Measurements from ENCODE around the gene VPS45. TPM values are rescaled to one million over a fixed set of nuclear protein-coding genes. Genes with fewer than 3 reads are reported as not detected.

Gene VPS45
- total RNA-seq, 2 experiments from 2014 or later = 26.5 to 28.3 TPM

Other genes with a start within 250 kb of the VPS45 start
- gene BOLA1, start 168.2 kb upstream of the VPS45 start, total RNA-seq = 10 to 100 TPM; 27.9 to 29.6 TPM
- gene SV2A, start 149.9 kb upstream of the VPS45 start, total RNA-seq = 1 to 10 TPM; 9.6 to 9.8 TPM
- 10 to 100 TPM; 72.7 to 75.7 TPM for gene SF3B4, start 140.0 kb upstream of the VPS45 start, total RNA-seq
- gene MTMR11, start 130.9 kb upstream of the VPS45 start, total RNA-seq = 1 to 10 TPM; 1.7 to 2.2 TPM
- gene OTUD7B, start 57.0 kb upstream of the VPS45 start, total RNA-seq = 10 to 100 TPM; 23.8 to 24.7 TPM
- 10 to 100 TPM; 28.7 to 31.8 TPM for gene PLEKHO1, start 82.1 kb downstream of the VPS45 start, total RNA-seq
- gene ANP32E, start 168.3 kb downstream of the VPS45 start, total RNA-seq = 100 to 1,000 TPM; 224 to 228 TPM
- not detected for gene CA14, start 190.0 kb downstream of the VPS45 start, total RNA-seq
- gene APH1A, start 201.2 kb downstream of the VPS45 start, total RNA-seq = 10 to 100 TPM; 96.6 to 96.8 TPM
- 1 to 10 TPM; 1.1 to 1.2 TPM for gene C1orf54, start 205.0 kb downstream of the VPS45 start, total RNA-seq
- 1 to 10 TPM; 1.3 to 1.5 TPM for gene CIART, start 214.8 kb downstream of the VPS45 start, total RNA-seq
- 10 to 100 TPM; 78.6 to 82.9 TPM for gene MRPS21, start 226.1 kb downstream of the VPS45 start, total RNA-seq

Measured in activated CD4-positive, alpha-beta memory T cell treated with anti-CD3 and anti-CD28 coated beads for 36 hours (primary cell).